GM12878 (cell line): ENCODE results near the gene ZNF574. TPM values are rescaled to one million over a fixed set of nuclear protein-coding genes. Genes with fewer than 3 reads are reported as not detected.
A peak's percentile ranks its signal among the peaks of the same experiment; 100 is the strongest.

ENCODE experiments used
- ATAC-seq: fragments of 200-7000 bp; cut with Tn5 transposase; 3 replicates; pipeline ENCODE4 v1.9.1; 2020; ENCODE audit warnings: mild to moderate bottlenecking, moderate library complexity
- BruUV-seq: library from RNA; stranded (reverse); fragments of 400-500 nt; replicated peaks from 2 replicates; lab custom pipeline; 2021; lab: Mats Ljungman, UMichigan
- CTCF ChIA-PET: fragments of 300-600 bp; sonication (Branson Sonifier 250); formaldehyde crosslinking; extraction: SDS; loops from one replicate; lab custom pipeline; 2021; ENCODE audit warnings: inconsistent platforms; lab: Yijun Ruan, JAX
- POLR2A ChIA-PET: fragments of 350-600 bp; formaldehyde crosslinking; extraction: SDS; loops from one replicate; lab custom pipeline; 2021; ENCODE audit warnings: inconsistent platforms; lab: Charles Lee
- RAD21 ChIA-PET: fragments of 300-600 bp; sonication (Branson Sonifier 250); formaldehyde crosslinking; loops from one replicate; lab custom pipeline; 2023; ENCODE audit warnings: antibody characterized with exemption; ENCODE audit not compliant: unreplicated experiment; lab: Charles Lee
- SMC1A ChIA-PET: fragments of 300-600 bp; sonication (Branson Sonifier 250); formaldehyde crosslinking; loops from one replicate; lab custom pipeline; 2023; ENCODE audit not compliant: unreplicated experiment, uncharacterized antibody; lab: Charles Lee
- DNase-seq: peaks from one replicate; pipeline ENCODE4 v3.0.0-alpha.2; 2011; ENCODE audit warnings: low read depth, low spot score
- FAIRE-seq: peaks from 3 replicates; lab custom pipeline; 2011; peaks lifted over from hg19 to GRCh38; lab: Jason Lieb, UNC
- H2AFZ ChIP-seq: 2 replicates; pipeline ENCODE4 v1.6.0; 2011; ENCODE audit warnings: low read depth, low read length, control low read depth; ENCODE audit not compliant: control insufficient read depth
- H3K27ac ChIP-seq: 2 replicates; pipeline ENCODE4 v1.5.1; 2011; ENCODE audit warnings: control low read depth; ENCODE audit not compliant: control insufficient read depth, insufficient read depth
- H3K27me3 ChIP-seq, 2 experiments: replicated peaks in 1 of 2; 2 replicates each; pipeline versions ENCODE4 v1.6.0 to v1.6.1; 2011; ENCODE audit warnings: low read length in 1 of 2; ENCODE audit not compliant: control insufficient read depth in 2 of 2, insufficient read depth in 2 of 2
- H3K36me3 ChIP-seq, 2 experiments: 2 replicates each; pipeline ENCODE4 v1.5.1; 2011; ENCODE audit warnings: low read length in 1 of 2; ENCODE audit not compliant: control insufficient read depth in 2 of 2, insufficient read depth in 2 of 2
- H3K4me1 ChIP-seq: 2 replicates; pipeline ENCODE4 v1.6.1; 2011; ENCODE audit warnings: mild to moderate bottlenecking, low read length, moderate library complexity, mixed read lengths; ENCODE audit not compliant: control insufficient read depth, insufficient read depth
- H3K4me2 ChIP-seq: 2 replicates; pipeline ENCODE4 v1.6.0; 2011; ENCODE audit warnings: control low read depth; ENCODE audit not compliant: control insufficient read depth, insufficient read depth
- H3K4me3 ChIP-seq: fragments of 200-600 bp; sonication (generic); 2 replicates; pipeline ENCODE4 v1.5.1; 2016
- H3K79me2 ChIP-seq: 2 replicates; pipeline ENCODE4 v1.6.0; 2011; ENCODE audit warnings: low read length; ENCODE audit not compliant: control insufficient read depth, insufficient read depth
- H3K9ac ChIP-seq: 2 replicates; pipeline ENCODE4 v1.8.0; 2011; ENCODE audit warnings: low read length, control low read depth, mixed read lengths; ENCODE audit not compliant: control insufficient read depth, insufficient read depth
- H3K9me3 ChIP-seq: replicated peaks from 3 replicates; pipeline ENCODE4 v1.5.1; 2011; ENCODE audit warnings: mild to moderate bottlenecking, low read length; ENCODE audit not compliant: control insufficient read depth, insufficient read depth
- H4K20me1 ChIP-seq: 2 replicates; pipeline ENCODE4 v1.6.0; 2011; ENCODE audit not compliant: control insufficient read depth, insufficient read depth
- CEBPB ChIP-seq, 2 experiments: fragments of 150-350 bp in 1 of 2; IDR thresholded peaks; 2 replicates each; pipeline ENCODE4 v1.6.1; 2012 to 2014; ENCODE audit warnings: low read depth in 2 of 2, low read length in 2 of 2, borderline replicate concordance in 1 of 2, inconsistent platforms in 1 of 2
- CHD4 ChIP-seq: fragments of 200-600 bp; sonication (generic); IDR thresholded peaks from 2 replicates; pipeline ENCODE4 v1.6.1; 2016; ENCODE audit warnings: mild to moderate bottlenecking
- FOXK2 ChIP-seq: fragments of 450-650 bp; IDR thresholded peaks from 2 replicates; pipeline ENCODE4 v1.6.1; 2017; ENCODE audit warnings: mild to moderate bottlenecking, moderate library complexity
- HDGF ChIP-seq: fragments of 450-650 bp; IDR thresholded peaks from 2 replicates; pipeline ENCODE4 v1.6.1; 2016; ENCODE audit warnings: antibody characterized with exemption
- KAT2A ChIP-seq: conservative IDR thresholded peaks from 2 replicates; pipeline ENCODE4 v1.6.1; 2011; ENCODE audit warnings: low read depth, low read length; ENCODE audit not compliant: control insufficient read depth
- PAX8 ChIP-seq: fragments of 450-650 bp; IDR thresholded peaks from 2 replicates; pipeline ENCODE4 v1.6.1; 2017; ENCODE audit warnings: mild to moderate bottlenecking, moderate library complexity
- STAT3 ChIP-seq: IDR thresholded peaks from 2 replicates; pipeline ENCODE4 v1.6.1; 2011; ENCODE audit warnings: low read depth, low read length, improper control_type of control experiment
- TCF7 ChIP-seq: IDR thresholded peaks from 2 replicates; pipeline ENCODE4 v1.6.1; 2014; ENCODE audit warnings: antibody characterized with exemption, borderline replicate concordance
- YY1 ChIP-seq: IDR thresholded peaks from 2 replicates; pipeline ENCODE4 v1.6.1; 2011; ENCODE audit warnings: low read depth, mild to moderate bottlenecking, low read length
- ZNF274 ChIP-seq: IDR thresholded peaks from one replicate; pipeline ENCODE4 v1.8.0; 2011; ENCODE audit not compliant: insufficient read length, insufficient read depth
- ZNF622 ChIP-seq: fragments of 450-650 bp; IDR thresholded peaks from 2 replicates; pipeline ENCODE4 v1.6.1; 2017; ENCODE audit warnings: mild to moderate bottlenecking, inconsistent platforms
- ZZZ3 ChIP-seq: IDR thresholded peaks from 2 replicates; pipeline ENCODE4 v1.6.1; 2011; ENCODE audit warnings: low read depth; ENCODE audit not compliant: control insufficient read depth, insufficient read length
- WGBS: methylation state at CpG from one replicate; pipeline ENCODE4 v1.1.6; 2016; ENCODE audit warnings: low lambda C conversion rate; ENCODE audit not compliant: insufficient replicate concordance, insufficient coverage; ENCODE audit errors: missing lambda C conversion rate; 5-methylcytosine and 5-hydroxymethylcytosine counted together
- in situ Hi-C: fragments of 300-500 bp; cut with MboI; formaldehyde crosslinking; loops from 9 replicates; pipeline ENCODE4 v1.14.3; 2018; ENCODE audit warnings: mixed read lengths
- intact Hi-C: fragments of 100-400 bp; cut with micrococcal nuclease; formaldehyde crosslinking; loops from one replicate; pipeline ENCODE4 v1.14.2; 2022; ENCODE audit not compliant: unreplicated experiment
- polyA plus RNA-seq, 11 experiments: library from polyadenylated mRNA; depleted of rRNA in 4 of 11; unstranded in 6 of 11; stranded (reverse) in 5 of 11; fragments of >200 nt; fragmentation: Nextera tagmentation in 4 of 11; fragmentation: Illumina TruSeq in 1 of 11; extraction: Ambion mirVana in 4 of 11; extraction: Trizol in 1 of 11; gene quantifications; 1 replicate in 1 of 11; 2 replicates in 10 of 11; pipeline versions ENCODE4 v1.2.1 to v1.2.3, GENCODE V29; 2011 to 2016; ENCODE audit warnings: inconsistent platforms in 2 of 11, missing spikeins in 2 of 11, low read depth in 1 of 11
- total RNA-seq, 4 experiments: library from RNA; depleted of rRNA in 3 of 4; stranded (reverse); fragments of >200 nt in 3 of 4; fragmentation: Illumina TruSeq in 1 of 4; extraction: Trizol in 1 of 4; gene quantifications; 2 replicates each; pipeline versions ENCODE4 v1.2.1 to v1.2.3, GENCODE V29; 2013 to 2021
- TF ChIP-seq, protein P1 (sequence below): fragments of 450-650 bp; IDR thresholded peaks from 2 replicates; pipeline ENCODE4 v1.6.1; 2016; ENCODE audit warnings: mild to moderate bottlenecking

ZNF574 gene
- total and polyA plus RNA-seq, 10 of the 15 experiments (the other 5 are each of a cell fraction or from before 2014, with no cell fraction given) = 0.32 to 25.6 (median 11.4) TPM

DNA sequence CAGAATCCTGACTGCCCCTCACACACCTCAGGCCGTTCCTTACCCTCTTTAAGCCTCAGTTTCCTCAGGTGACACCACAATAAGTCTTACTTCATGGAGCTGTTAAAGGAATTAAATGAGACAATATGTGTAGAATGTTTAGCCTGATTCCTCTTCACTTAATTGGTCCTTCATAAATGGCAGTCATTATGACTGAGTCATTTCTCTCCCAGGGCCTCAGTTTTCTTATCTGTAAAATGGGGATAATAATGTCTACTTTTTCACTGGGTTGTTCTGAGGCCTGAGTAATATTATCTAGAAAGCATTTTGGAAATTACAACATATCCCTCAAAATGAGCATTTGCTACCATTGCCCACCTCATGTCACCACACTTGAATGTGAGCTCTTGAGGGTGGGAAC lies 34.7 kb downstream of the ZNF574 start:
- POLR2A ChIA-PET = interaction anchor here (0.7 to 4.0 kb wide), 4 partner anchors 13 to 426 kb away, joined by 3 to 18 read pairs (median 6); partner anchors contain the start of gene POU2F2
- no peaks in the 10 kb centered on the region for H4K20me1 ChIP-seq
- H2AFZ ChIP-seq = no peak overlapping the region
- RAD21 ChIA-PET = interaction anchor here (0.5 to 5.2 kb wide), 7 partner anchors 8 to 74 kb away, joined by 3 to 57 read pairs (median 4); partner anchors contain the start of gene POU2F2
- H3K4me1 ChIP-seq = peaks cover 44% of the 10 kb centered on the region
- in situ Hi-C loops = no loop called here
- no peaks in the 10 kb centered on the region for H3K9me3 ChIP-seq
- DNase-seq = no peak
- H3K27me3 ChIP-seq = no peaks in the 10 kb centered on the region
- H3K9ac ChIP-seq = no peak overlapping the region
- FAIRE-seq = no peak
- 36% methylated on average over 1 of the region's 1 CpG for WGBS
- TF ChIP-seq YY1 = no peak
- TF ChIP-seq TCF7 = no peak
- no peak for TF ChIP-seq KAT2A
- TF ChIP-seq, protein P1, sequence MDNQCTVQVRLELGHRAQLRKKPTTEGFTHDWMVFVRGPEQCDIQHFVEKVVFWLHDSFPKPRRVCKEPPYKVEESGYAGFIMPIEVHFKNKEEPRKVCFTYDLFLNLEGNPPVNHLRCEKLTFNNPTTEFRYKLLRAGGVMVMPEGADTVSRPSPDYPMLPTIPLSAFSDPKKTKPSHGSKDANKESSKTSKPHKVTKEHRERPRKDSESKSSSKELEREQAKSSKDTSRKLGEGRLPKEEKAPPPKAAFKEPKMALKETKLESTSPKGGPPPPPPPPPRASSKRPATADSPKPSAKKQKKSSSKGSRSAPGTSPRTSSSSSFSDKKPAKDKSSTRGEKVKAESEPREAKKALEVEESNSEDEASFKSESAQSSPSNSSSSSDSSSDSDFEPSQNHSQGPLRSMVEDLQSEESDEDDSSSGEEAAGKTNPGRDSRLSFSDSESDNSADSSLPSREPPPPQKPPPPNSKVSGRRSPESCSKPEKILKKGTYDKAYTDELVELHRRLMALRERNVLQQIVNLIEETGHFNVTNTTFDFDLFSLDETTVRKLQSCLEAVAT = no peak
- TF ChIP-seq ZNF274 = no peak
- no peak for TF ChIP-seq STAT3
- TF ChIP-seq ZZZ3 = no peak
- no peak for TF ChIP-seq FOXK2
- no peak for TF ChIP-seq ZNF622
- TF ChIP-seq HDGF = no peak
- no peak for TF ChIP-seq PAX8
- no peak for TF ChIP-seq CEBPB (IDR thresholded peaks at IDR 0.05; ENCODE audit: borderline replicate concordance in 1 of 2, low read depth in 2 of 2, low read length in 2 of 2)
- TF ChIP-seq CHD4 = no peak
- CTCF ChIA-PET = interaction anchor here (1.3 to 10.9 kb wide), 6 partner anchors 12 to 168 kb away, joined by 3 to 197 read pairs (median 94); partner anchors contain the start of gene POU2F2
- intact Hi-C loops = no loop called here
- H3K4me3 ChIP-seq = no peak overlapping the region
- ATAC-seq = no peak
- TSS peak; percentile 4 for BruUV-seq
- H3K79me2 ChIP-seq = no peaks in the 10 kb centered on the region; the same call in 1 of the 2 replicates
- peaks cover 7 to 20% of the 10 kb centered on the region in 2 experiments for H3K36me3 ChIP-seq
- SMC1A ChIA-PET = interaction anchor here (0.6 to 10.2 kb wide), 4 partner anchors 10 to 72 kb away, joined by 3 to 223 read pairs (median 56); partner anchors contain the start of gene POU2F2
- no peak overlapping the region; the same call in 1 of the 2 replicates for H3K27ac ChIP-seq
- H3K4me2 ChIP-seq = no peak overlapping the region
